KG1 (cell line): ENCODE measurements around the gene IQCH.
"Not testable (repeated sequence)": the region's sequence is repeated elsewhere in the genome, so short reads cannot be mapped to it uniquely, and the experiment has no call there.

Source experiments
- DNase-seq: peaks from one replicate; lab custom pipeline; 2025; lab: John Stamatoyannopoulos, UW

IQCH gene

GRCh38 chr15:67396114-67396513 is 141.5 kb downstream of the IQCH start:
- DNase-seq: no peak

- DNase-seq: no peak
Observed at GRCh38 chr15:67397139-67397538, 142.6 kb downstream of the IQCH start.

GRCh38 chr15:67399925-67400324 is 145.3 kb downstream of the IQCH start:
- no peak for DNase-seq

- no peak for DNase-seq
Observed at GRCh38 chr15:67400890-67401289, 146.3 kb downstream of the IQCH start.

GRCh38 chr15:67401336-67401735 is 146.8 kb downstream of the IQCH start:
- DNase-seq: no peak

GRCh38 chr15:67403428-67404154 is 149.0 kb downstream of the IQCH start:
- DNase-seq: no peak

- no peak for DNase-seq
Observed at GRCh38 chr15:67405208-67406191, 150.9 kb downstream of the IQCH start.

GRCh38 chr15:67406257-67406861 is 151.8 kb downstream of the IQCH start:
- DNase-seq: no peak

GRCh38 chr15:67407786-67408185 is 153.2 kb downstream of the IQCH start:
- DNase-seq: no peak

- DNase-seq: no peak
Observed at GRCh38 chr15:67409175-67409574, 154.6 kb downstream of the IQCH start.

- DNase-seq: no peak
Observed at GRCh38 chr15:67411486-67411885, 156.9 kb downstream of the IQCH start.

GRCh38 chr15:67413770-67414390 is 159.3 kb downstream of the IQCH start:
- DNase-seq: no peak

- DNase-seq: no peak
Observed at GRCh38 chr15:67415181-67415580, 160.6 kb downstream of the IQCH start.

- DNase-seq: no peak
Observed at GRCh38 chr15:67416891-67417290, 162.3 kb downstream of the IQCH start.

- no peak for DNase-seq
Observed at GRCh38 chr15:67419705-67420104, 165.1 kb downstream of the IQCH start.

GRCh38 chr15:67420137-67420536 is 165.6 kb downstream of the IQCH start:
- DNase-seq: no peak

GRCh38 chr15:67421105-67421504 is 166.5 kb downstream of the IQCH start:
- no peak for DNase-seq

GRCh38 chr15:67422296-67422695 is 167.7 kb downstream of the IQCH start:
- DNase-seq: no peak

GRCh38 chr15:67433495-67434099 is 179.0 kb downstream of the IQCH start:
- DNase-seq: no peak

GRCh38 chr15:67436351-67437250 is 182.0 kb downstream of the IQCH start:
- not testable (repeated sequence) for DNase-seq

- DNase-seq: no peak
Observed at GRCh38 chr15:67444100-67444499, 189.5 kb downstream of the IQCH start.
